Measurements from ENCODE around the gene SPIN1.
A peak's percentile ranks its signal among the peaks of the same experiment; 100 is the strongest.
"Not testable (repeated sequence)": the region's sequence is repeated elsewhere in the genome, so short reads cannot be mapped to it uniquely, and the experiment has no call there.

SPIN1 gene

GRCh38 chr9:88388203-88388885 lies at the start of gene SPIN1:
SPIN1 (plus strand) TSS chr9:88388444; CDS start chr9:88426540, 38,096 bp downstream.
- Histone ChIP-seq H3K27me3 (ENCODE audit: control insufficient read depth in 5 of 5, insufficient read depth in 4 of 5, low read length in 5 of 5) (no peaks in the 10 kb centered on the region), H3K4me1 (ENCODE audit: control insufficient read depth in 5 of 5, insufficient read depth in 5 of 5, low read length in 5 of 5) (peaks cover 0 to 45% (median 31%) of the 10 kb centered on the region in 5 donors), H3K9ac (ENCODE audit: low read length in 5 of 5) (peak within 1 kb of the TSS; percentile 74 to 91 (median 80)), H3K36me3 (ENCODE audit: control insufficient read depth in 5 of 5, insufficient read depth in 5 of 5, low read length in 5 of 5) (peaks cover 0 to 3% (median 0%) of the 10 kb centered on the region in 5 donors), H3K4me3 (ENCODE audit: low read depth in 1 of 5, low read length in 5 of 5) (peak within 1 kb of the TSS; percentile 86 to 97 (median 94)), H3K27ac (ENCODE audit: low read depth, low read length) (peak within 1 kb of the TSS; percentile 81), H3K9me3 (ENCODE audit: control insufficient read depth in 5 of 5, low read length in 5 of 5) (no peaks in the 10 kb centered on the region)

- H3K27me3 ChIP-seq (ENCODE audit: control insufficient read depth in 5 of 5, insufficient read depth in 4 of 5, low read length in 5 of 5): no peaks in the 10 kb centered on the region
- no peaks in the 10 kb centered on the region for H3K9me3 ChIP-seq (ENCODE audit: control insufficient read depth in 5 of 5, low read length in 5 of 5)
- H3K4me1 ChIP-seq (ENCODE audit: control insufficient read depth in 5 of 5, insufficient read depth in 5 of 5, low read length in 5 of 5): peaks cover 0 to 3% (median 0%) of the 10 kb centered on the region in 5 donors
- no peak overlapping the region for H3K9ac ChIP-seq (ENCODE audit: low read length in 5 of 5)
- H3K36me3 ChIP-seq (ENCODE audit: control insufficient read depth in 5 of 5, insufficient read depth in 5 of 5, low read length in 5 of 5): no peaks in the 10 kb centered on the region
- no peak overlapping the region for H3K27ac ChIP-seq (ENCODE audit: low read depth, low read length)
- no peak overlapping the region for H3K4me3 ChIP-seq (ENCODE audit: low read depth in 1 of 5, low read length in 5 of 5)
Measured at GRCh38 chr9:88339317-88339716, 48.9 kb upstream of the SPIN1 start.

GRCh38 chr9:88342246-88342645 lies 46.0 kb upstream of the SPIN1 start:
- Histone ChIP-seq H3K9me3 (ENCODE audit: control insufficient read depth in 5 of 5, low read length in 5 of 5) (no peaks in the 10 kb centered on the region), H3K27ac (ENCODE audit: low read depth, low read length) (no peak overlapping the region), H3K36me3 (ENCODE audit: control insufficient read depth in 5 of 5, insufficient read depth in 5 of 5, low read length in 5 of 5) (no peaks in the 10 kb centered on the region), H3K4me3 (ENCODE audit: low read depth in 1 of 5, low read length in 5 of 5) (no peak overlapping the region), H3K4me1 (ENCODE audit: control insufficient read depth in 5 of 5, insufficient read depth in 5 of 5, low read length in 5 of 5) (peaks cover 0 to 3% (median 0%) of the 10 kb centered on the region in 5 donors), H3K27me3 (ENCODE audit: control insufficient read depth in 5 of 5, insufficient read depth in 4 of 5, low read length in 5 of 5) (no peaks in the 10 kb centered on the region), H3K9ac (ENCODE audit: low read length in 5 of 5) (no peak overlapping the region)

GRCh38 chr9:88344013-88344412 lies 44.2 kb upstream of the SPIN1 start:
- H3K36me3 ChIP-seq (ENCODE audit: control insufficient read depth in 5 of 5, insufficient read depth in 5 of 5, low read length in 5 of 5): no peaks in the 10 kb centered on the region
- no peak overlapping the region for H3K9ac ChIP-seq (ENCODE audit: low read length in 5 of 5)
- peaks cover 0 to 3% (median 0%) of the 10 kb centered on the region in 5 donors for H3K4me1 ChIP-seq (ENCODE audit: control insufficient read depth in 5 of 5, insufficient read depth in 5 of 5, low read length in 5 of 5)
- H3K9me3 ChIP-seq (ENCODE audit: control insufficient read depth in 5 of 5, low read length in 5 of 5): no peaks in the 10 kb centered on the region
- H3K27ac ChIP-seq (ENCODE audit: low read depth, low read length): no peak overlapping the region
- no peaks in the 10 kb centered on the region for H3K27me3 ChIP-seq (ENCODE audit: control insufficient read depth in 5 of 5, insufficient read depth in 4 of 5, low read length in 5 of 5)
- no peak overlapping the region for H3K4me3 ChIP-seq (ENCODE audit: low read depth in 1 of 5, low read length in 5 of 5)

- H3K9me3 ChIP-seq (ENCODE audit: control insufficient read depth in 5 of 5, low read length in 5 of 5); H3K4me1 ChIP-seq (ENCODE audit: control insufficient read depth in 5 of 5, insufficient read depth in 5 of 5, low read length in 5 of 5); H3K4me3 ChIP-seq (ENCODE audit: low read depth in 1 of 5, low read length in 5 of 5); H3K9ac ChIP-seq (ENCODE audit: low read length in 5 of 5); H3K27ac ChIP-seq (ENCODE audit: low read depth, low read length); H3K27me3 ChIP-seq (ENCODE audit: control insufficient read depth in 5 of 5, insufficient read depth in 4 of 5, low read length in 5 of 5); H3K36me3 ChIP-seq (ENCODE audit: control insufficient read depth in 5 of 5, insufficient read depth in 5 of 5, low read length in 5 of 5): not testable (repeated sequence)
Measured at GRCh38 chr9:88350354-88350753, 37.9 kb upstream of the SPIN1 start.

- Histone ChIP-seq H3K4me3 (ENCODE audit: low read depth in 1 of 5, low read length in 5 of 5) (no peak overlapping the region), H3K36me3 (ENCODE audit: control insufficient read depth in 5 of 5, insufficient read depth in 5 of 5, low read length in 5 of 5) (no peaks in the 10 kb centered on the region), H3K9me3 (ENCODE audit: control insufficient read depth in 5 of 5, low read length in 5 of 5) (peaks cover 0 to 9% (median 5%) of the 10 kb centered on the region in 5 donors), H3K27ac (ENCODE audit: low read depth, low read length) (no peak overlapping the region), H3K4me1 (ENCODE audit: control insufficient read depth in 5 of 5, insufficient read depth in 5 of 5, low read length in 5 of 5) (peaks cover 0 to 5% (median 0%) of the 10 kb centered on the region in 5 donors), H3K9ac (ENCODE audit: low read length in 5 of 5) (no peak overlapping the region), H3K27me3 (ENCODE audit: control insufficient read depth in 5 of 5, insufficient read depth in 4 of 5, low read length in 5 of 5) (no peaks in the 10 kb centered on the region)
Measured at GRCh38 chr9:88355166-88355565, 33.1 kb upstream of the SPIN1 start.

- H3K36me3 ChIP-seq (ENCODE audit: control insufficient read depth in 5 of 5, insufficient read depth in 5 of 5, low read length in 5 of 5); H3K9ac ChIP-seq (ENCODE audit: low read length in 5 of 5); H3K4me3 ChIP-seq (ENCODE audit: low read depth in 1 of 5, low read length in 5 of 5); H3K27ac ChIP-seq (ENCODE audit: low read depth, low read length); H3K4me1 ChIP-seq (ENCODE audit: control insufficient read depth in 5 of 5, insufficient read depth in 5 of 5, low read length in 5 of 5); H3K9me3 ChIP-seq (ENCODE audit: control insufficient read depth in 5 of 5, low read length in 5 of 5); H3K27me3 ChIP-seq (ENCODE audit: control insufficient read depth in 5 of 5, insufficient read depth in 4 of 5, low read length in 5 of 5): not testable (repeated sequence)
Measured at GRCh38 chr9:88357250-88357649, 31.0 kb upstream of the SPIN1 start.

GRCh38 chr9:88358723-88359122 lies 29.5 kb upstream of the SPIN1 start:
- H3K27me3 ChIP-seq (ENCODE audit: control insufficient read depth in 5 of 5, insufficient read depth in 4 of 5, low read length in 5 of 5): no peaks in the 10 kb centered on the region
- H3K9me3 ChIP-seq (ENCODE audit: control insufficient read depth in 5 of 5, low read length in 5 of 5): peaks cover 0 to 9% (median 5%) of the 10 kb centered on the region in 5 donors
- no peak overlapping the region for H3K27ac ChIP-seq (ENCODE audit: low read depth, low read length)
- no peak overlapping the region for H3K9ac ChIP-seq (ENCODE audit: low read length in 5 of 5)
- H3K4me1 ChIP-seq (ENCODE audit: control insufficient read depth in 5 of 5, insufficient read depth in 5 of 5, low read length in 5 of 5): peaks cover 0 to 6% (median 3%) of the 10 kb centered on the region in 5 donors
- no peaks in the 10 kb centered on the region for H3K36me3 ChIP-seq (ENCODE audit: control insufficient read depth in 5 of 5, insufficient read depth in 5 of 5, low read length in 5 of 5)
- no peak overlapping the region for H3K4me3 ChIP-seq (ENCODE audit: low read depth in 1 of 5, low read length in 5 of 5)

GRCh38 chr9:88359974-88360373 lies 28.3 kb upstream of the SPIN1 start:
- Histone ChIP-seq H3K9ac (ENCODE audit: low read length in 5 of 5) (no peak overlapping the region), H3K27ac (ENCODE audit: low read depth, low read length) (no peak overlapping the region), H3K4me3 (ENCODE audit: low read depth in 1 of 5, low read length in 5 of 5) (no peak overlapping the region), H3K9me3 (ENCODE audit: control insufficient read depth in 5 of 5, low read length in 5 of 5) (peaks cover 0 to 2% (median 0%) of the 10 kb centered on the region in 5 donors), H3K36me3 (ENCODE audit: control insufficient read depth in 5 of 5, insufficient read depth in 5 of 5, low read length in 5 of 5) (no peaks in the 10 kb centered on the region), H3K27me3 (ENCODE audit: control insufficient read depth in 5 of 5, insufficient read depth in 4 of 5, low read length in 5 of 5) (no peaks in the 10 kb centered on the region), H3K4me1 (ENCODE audit: control insufficient read depth in 5 of 5, insufficient read depth in 5 of 5, low read length in 5 of 5) (peaks cover 0 to 7% (median 3%) of the 10 kb centered on the region in 5 donors)

- Histone ChIP-seq H3K27me3 (ENCODE audit: control insufficient read depth in 5 of 5, insufficient read depth in 4 of 5, low read length in 5 of 5) (no peaks in the 10 kb centered on the region), H3K4me3 (ENCODE audit: low read depth in 1 of 5, low read length in 5 of 5) (no peak overlapping the region), H3K9me3 (ENCODE audit: control insufficient read depth in 5 of 5, low read length in 5 of 5) (peaks cover 0 to 4% (median 0%) of the 10 kb centered on the region in 5 donors), H3K4me1 (ENCODE audit: control insufficient read depth in 5 of 5, insufficient read depth in 5 of 5, low read length in 5 of 5) (peaks cover 0 to 7% (median 3%) of the 10 kb centered on the region in 5 donors), H3K9ac (ENCODE audit: low read length in 5 of 5) (no peak overlapping the region), H3K36me3 (ENCODE audit: control insufficient read depth in 5 of 5, insufficient read depth in 5 of 5, low read length in 5 of 5) (no peaks in the 10 kb centered on the region), H3K27ac (ENCODE audit: low read depth, low read length) (peak overlapping the region; percentile 46)
Measured at GRCh38 chr9:88362681-88363080, 25.6 kb upstream of the SPIN1 start.
